Keratinocyte (primary cell): ENCODE results near the gene PRSS33.

Source experiments
- EZH2 ChIP-seq: IDR thresholded peaks from one replicate; pipeline ENCODE4 v1.6.1; 2012; ENCODE audit warnings: inconsistent platforms, mild to moderate bottlenecking, low read length, moderate library complexity
- TF ChIP-seq, protein P1 (sequence below), 3 experiments: IDR thresholded peaks in 1 of 3; conservative IDR thresholded peaks in 1 of 3; optimal IDR thresholded peaks in 1 of 3; 2 replicates in 2 of 3; 3 replicates in 1 of 3; pipeline versions ENCODE3 to v1.5.1; 2011; ENCODE audit warnings: low read length in 3 of 3, mild to moderate bottlenecking in 3 of 3, moderate library complexity in 2 of 3, control low read depth in 1 of 3, inconsistent platforms in 1 of 3; ENCODE audit not compliant: insufficient read depth in 2 of 3; ENCODE audit errors: extremely low read depth in 1 of 3

DNA sequence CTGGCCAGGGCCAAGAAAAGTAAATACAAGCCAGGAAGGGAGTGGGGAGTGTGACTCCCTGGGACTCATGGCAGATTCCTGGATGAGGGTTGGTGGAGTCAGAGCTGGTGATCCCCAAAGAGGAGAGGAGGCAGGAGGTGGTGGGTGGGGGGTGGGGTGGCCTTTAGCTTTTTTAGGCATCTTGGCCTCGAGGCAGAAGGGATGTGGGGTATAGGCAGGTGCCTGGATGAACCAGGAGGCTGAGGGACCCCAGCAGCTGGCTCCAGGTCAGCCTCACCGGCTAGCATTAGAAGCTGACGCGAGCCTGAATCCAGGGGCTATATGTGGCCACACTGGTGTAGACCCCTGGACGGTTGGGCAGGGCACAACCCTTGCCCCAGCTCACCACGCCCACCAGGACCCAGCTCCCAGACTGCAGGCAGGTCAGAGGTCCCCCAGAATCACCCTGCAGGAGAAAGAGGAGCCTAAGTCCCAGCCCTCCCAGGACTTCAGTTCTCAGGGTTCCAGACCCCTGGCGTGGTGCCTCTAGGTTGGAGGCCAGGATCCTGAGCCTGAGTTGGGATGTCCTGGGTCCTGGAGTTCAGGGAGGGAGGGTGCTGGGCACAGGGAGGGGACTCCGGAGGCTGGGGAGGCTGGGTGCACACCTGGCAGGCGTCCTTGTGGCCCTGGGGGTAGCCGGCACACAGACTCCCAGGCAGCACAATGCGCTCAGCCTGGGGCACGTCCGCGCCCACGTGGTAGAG lies 2.8 kb downstream of the PRSS33 start:
- TF ChIP-seq EZH2 = no peak
- TF ChIP-seq, protein P1, sequence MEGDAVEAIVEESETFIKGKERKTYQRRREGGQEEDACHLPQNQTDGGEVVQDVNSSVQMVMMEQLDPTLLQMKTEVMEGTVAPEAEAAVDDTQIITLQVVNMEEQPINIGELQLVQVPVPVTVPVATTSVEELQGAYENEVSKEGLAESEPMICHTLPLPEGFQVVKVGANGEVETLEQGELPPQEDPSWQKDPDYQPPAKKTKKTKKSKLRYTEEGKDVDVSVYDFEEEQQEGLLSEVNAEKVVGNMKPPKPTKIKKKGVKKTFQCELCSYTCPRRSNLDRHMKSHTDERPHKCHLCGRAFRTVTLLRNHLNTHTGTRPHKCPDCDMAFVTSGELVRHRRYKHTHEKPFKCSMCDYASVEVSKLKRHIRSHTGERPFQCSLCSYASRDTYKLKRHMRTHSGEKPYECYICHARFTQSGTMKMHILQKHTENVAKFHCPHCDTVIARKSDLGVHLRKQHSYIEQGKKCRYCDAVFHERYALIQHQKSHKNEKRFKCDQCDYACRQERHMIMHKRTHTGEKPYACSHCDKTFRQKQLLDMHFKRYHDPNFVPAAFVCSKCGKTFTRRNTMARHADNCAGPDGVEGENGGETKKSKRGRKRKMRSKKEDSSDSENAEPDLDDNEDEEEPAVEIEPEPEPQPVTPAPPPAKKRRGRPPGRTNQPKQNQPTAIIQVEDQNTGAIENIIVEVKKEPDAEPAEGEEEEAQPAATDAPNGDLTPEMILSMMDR (optimal IDR thresholded peaks at IDR 0.05 in 1 of 3, IDR thresholded peaks at IDR 0.05 in 1 of 3, conservative IDR thresholded peaks at IDR 0.05 in 1 of 3; ENCODE audit: extremely low read depth in 1 of 3, insufficient read depth in 2 of 3, low read length in 3 of 3) = no peak
